Activated CD8-positive, alpha-beta memory T cell treated with anti-CD3 and anti-CD28 coated beads for 4 hours (primary cell): ENCODE results near the gene ZNF304.

ENCODE experiments used
- DNase-seq, 2 donors: peaks; one replicate each; pipeline ENCODE4 v3.0.0-alpha.2; 2020; ENCODE audit warnings: low read depth in 2 of 2

Gene ZNF304

DNA sequence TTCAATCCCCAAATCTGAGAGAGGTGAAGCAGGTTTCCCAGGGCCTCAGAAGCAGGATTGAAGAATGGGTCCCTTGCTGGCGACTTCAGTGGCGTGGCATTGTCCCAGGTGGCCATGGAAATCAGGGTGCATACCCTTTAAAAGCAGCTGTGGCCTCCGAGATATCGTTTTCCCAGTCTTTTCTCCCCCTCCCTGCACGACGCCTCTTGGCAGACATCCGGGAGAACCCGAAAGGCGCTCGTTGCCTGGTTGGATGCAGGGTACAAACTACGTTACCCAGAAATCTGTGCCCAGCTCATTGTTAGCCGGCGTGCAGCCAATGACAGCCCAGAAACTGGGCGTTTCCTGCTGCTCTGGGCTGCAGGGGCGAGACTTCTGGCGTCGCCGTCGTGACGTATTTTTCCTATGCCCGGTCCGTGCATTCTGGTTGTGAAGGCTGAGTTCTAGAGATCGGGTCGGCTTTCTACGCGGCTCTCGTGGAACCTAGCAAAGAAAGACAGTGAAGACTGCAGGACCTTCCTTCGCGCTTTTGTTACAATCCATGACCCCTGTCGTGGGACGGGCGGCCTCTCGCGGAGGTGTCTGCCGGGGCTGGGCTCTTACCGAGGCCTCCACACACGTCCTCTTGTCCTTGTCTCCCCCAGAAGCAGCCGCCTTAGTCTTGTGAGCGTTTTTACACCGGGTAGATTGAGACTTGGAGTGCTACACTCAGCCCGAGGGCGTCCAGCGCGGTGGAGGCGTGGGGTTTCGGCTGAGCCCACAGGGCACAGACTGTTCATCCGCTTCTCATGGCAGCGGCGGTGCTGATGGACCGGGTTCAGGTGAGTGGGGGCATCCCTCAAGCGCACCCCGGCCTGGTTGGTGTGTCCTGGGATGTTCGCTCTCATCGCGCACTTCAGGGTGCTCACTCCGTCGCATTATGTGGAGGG lies at the start of gene ZNF304:
TSS of gene ZNF304 (plus strand) at position 395 of the 929 bp plus-strand sequence. CDS start at position 789, 394 bp downstream.
- DNase-seq = peak; percentile 69 to 74

DNA sequence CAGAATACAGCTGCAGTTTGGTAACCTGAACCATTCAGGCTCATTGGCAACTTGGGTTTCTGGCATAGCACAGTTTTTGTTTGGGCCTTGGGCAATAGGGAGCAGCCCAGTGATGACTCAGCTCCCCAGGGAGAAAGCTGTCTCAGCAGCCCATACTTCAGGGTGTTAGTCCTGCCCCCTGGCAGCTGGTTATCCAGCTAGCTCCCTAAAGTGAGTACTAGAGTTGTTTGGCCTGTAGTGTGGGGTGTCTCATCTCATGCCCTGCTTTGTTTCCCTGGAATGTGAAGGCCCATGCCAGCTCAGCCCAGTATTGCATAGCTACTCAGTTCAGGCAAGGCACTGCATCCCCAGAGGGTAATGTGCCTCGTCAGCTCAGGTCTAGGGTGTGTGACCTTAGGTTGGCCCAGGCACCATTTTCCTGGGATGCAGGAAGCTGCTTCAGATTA lies 49.0 kb upstream of the ZNF304 start:
- DNase-seq = no peak

DNA sequence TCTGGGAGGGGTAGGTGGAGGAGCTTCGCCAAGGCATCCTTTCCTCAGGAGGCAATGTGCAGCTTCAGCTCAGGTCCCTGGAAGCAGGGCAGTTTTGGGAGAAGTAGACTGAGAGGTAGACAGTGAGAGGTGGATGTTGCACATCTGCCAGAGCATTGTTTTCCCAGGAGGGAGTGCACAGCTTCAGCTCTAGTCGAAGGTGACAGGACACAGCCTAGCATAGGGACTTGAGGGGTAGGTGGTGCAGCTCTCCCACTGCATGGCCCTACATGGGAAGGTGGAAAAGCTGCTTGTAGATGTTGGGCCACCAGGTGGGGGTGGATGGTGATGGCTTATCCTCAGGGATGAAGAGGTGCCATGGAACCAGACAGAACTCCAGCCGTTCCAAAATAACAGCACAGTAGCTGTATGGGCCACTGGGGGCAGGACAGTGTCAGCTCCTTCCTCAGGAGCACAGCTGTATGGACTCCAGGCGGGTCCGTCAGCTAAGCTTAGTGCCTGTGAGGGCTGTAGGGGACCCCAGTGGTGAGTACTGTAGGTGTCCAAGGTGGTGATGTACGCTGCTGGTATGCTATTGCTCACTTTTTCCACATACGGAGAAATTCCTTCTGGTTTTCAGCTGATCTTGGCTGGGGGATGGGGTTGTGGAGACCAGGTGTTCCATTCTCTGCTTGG lies 48.2 kb upstream of the ZNF304 start:
- DNase-seq = no peak

DNA sequence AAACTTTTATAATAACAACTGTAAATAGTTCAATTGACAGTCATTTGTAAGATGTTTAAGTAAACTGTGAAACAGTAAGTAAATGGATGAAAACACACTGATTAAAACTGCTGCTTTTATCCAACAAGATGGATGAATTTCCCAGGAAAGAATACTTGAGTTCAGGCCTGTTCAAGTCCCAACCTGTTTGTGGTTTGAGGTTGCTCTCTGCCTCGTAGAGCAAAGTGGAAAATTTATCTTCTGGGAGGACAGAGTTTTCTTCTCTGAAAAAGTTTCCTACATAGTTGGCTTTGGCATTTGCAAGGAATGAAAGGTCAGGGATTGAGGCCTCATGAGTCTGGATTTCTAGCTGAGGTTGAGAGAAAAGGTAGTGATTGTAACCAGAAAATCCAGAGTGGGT lies 46.0 kb upstream of the ZNF304 start:
- no peak for DNase-seq

DNA sequence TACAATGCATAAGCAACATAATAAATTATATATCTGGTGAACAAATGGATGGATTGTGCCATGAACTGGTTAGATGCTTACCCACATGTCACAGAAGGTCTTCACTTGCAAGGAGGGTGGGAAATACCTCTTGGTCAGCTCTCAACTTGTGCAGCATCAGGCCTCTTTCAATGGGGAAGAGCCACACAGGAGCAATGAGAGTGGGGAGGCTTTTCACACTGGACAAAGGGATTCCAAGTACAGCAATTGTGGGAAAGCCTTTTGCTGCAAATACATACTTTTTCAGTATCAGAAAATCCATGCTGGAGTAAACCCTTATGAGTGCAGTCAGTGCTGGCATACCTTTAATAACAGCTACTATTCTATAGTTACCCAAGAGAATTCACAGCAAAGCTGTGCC lies 42.6 kb upstream of the ZNF304 start:
- no peak for DNase-seq

DNA sequence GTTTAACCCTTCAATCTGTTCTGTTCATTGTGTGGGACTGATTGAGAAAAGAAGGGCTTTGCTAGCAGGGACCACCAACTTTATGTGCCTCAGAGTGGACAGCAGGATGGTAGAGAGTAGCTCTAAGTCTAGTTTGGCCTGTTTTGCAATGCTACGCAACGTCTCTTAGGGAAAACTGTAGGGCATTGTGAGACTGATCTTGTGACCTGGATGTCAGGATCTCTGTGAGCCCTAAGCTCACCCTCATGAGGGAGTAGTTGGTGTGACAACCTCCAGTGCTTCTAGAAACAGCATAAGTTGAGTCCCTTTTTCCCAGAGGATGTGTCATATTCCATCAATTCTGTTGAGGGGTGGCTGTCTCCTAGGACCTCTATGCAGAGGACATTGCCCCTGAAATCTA lies 40.3 kb upstream of the ZNF304 start:
- DNase-seq = no peak

DNA sequence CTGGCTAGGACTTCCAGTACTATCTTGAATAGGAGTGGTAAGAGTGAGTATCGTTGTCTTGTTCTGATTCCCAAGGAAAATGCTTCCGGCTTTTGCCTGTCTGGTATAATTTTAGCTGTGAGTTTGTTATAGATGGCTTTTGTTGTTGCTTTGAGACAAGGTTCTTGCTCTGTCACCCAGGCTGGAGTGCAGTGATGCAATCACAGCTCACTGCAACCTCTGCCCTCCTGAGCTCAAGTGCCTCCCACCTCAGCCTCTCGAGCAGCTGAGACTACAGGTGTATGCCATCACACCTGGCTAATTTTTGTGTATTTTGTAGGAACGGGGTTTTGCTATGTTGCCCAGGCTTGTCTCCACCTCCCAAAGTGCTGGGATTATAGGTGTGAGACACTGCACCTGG lies 36.9 kb upstream of the ZNF304 start:
- DNase-seq = no peak

DNA sequence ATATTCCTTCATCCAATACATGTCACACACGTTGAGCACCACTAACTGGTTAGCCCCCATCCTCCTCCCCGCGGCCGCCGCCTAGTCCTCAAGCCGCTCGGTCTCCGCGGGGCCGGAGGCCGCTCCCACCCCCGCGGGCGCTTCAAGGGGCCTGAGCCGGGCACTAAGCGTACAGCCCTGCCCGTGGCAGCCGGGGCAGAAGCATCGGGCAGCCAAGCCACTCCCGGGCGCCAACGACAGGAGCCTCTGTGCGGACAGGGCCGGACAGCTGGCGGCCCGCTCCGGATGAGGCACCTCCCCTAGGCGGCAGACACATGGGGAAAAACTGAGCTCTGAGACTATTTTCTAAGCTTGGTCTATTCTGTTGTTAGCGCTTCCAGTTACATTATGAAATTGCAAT lies 33.6 kb upstream of the ZNF304 start:
- no peak for DNase-seq

DNA sequence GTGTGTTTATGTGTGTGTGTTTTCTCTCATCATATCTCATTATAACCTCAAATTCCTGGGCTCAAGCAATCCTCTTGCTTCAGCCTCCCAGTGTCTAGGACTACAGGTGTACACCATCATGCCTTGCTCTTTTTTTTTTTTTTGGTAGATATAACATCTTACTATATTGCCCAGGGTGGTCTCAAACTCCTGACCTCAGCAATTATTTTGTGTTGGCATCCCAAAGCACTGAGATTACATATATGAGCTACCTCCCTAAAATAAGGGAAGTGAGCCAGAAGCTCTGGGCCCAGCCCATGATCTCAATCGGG lies 31.2 kb upstream of the ZNF304 start:
- DNase-seq = no peak

DNA sequence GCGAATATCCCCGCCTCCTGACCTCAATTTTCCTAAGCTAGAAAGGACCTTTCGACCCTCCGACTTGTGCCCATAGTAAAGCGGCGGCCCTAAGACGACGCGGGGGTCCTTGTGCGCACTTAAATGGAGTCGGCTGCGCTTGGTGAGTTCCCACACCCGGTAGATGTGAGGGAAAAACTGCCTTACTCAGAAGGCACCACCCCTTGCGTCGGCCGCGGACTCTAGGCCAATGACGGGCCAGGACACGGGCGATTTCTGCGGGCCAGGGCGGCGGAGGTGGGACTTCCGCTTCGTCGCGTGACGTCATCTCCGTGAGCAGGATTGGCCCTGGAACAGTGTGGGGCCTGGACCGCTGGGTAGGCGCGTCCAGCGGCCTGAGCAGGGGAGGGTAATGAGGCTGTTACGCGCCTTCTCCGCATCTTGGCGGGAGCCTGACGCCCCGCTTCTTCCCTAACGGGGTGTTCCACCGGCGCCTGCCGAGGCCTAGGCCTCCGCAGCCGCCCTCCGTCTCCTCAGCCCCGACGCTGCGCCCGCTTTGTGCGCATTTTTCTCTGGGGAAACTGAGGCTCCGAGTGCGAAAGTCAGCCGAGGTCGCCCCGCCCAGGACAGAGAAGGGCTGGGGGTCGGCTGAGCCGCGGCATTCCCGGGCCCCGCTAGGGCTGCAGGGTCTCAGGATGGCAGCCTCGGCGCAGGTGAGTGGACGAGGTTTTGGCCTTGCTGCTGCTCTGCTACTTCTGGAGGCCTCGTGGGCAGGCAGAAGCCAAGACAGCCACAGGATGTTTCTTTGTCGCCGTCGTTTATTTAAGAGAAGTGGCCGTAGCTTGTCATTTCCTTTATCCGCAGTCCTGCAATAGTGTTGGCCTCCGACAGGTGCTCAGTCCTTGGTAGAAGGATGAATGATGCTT lies 30.6 kb upstream of the ZNF304 start, which contains the start of gene ZNF543:
TSS of gene ZNF543 (plus strand) at position 293 of the 905 bp plus-strand sequence. CDS start at position 675, 382 bp downstream.
- peak; percentile 84 to 89 for DNase-seq

DNA sequence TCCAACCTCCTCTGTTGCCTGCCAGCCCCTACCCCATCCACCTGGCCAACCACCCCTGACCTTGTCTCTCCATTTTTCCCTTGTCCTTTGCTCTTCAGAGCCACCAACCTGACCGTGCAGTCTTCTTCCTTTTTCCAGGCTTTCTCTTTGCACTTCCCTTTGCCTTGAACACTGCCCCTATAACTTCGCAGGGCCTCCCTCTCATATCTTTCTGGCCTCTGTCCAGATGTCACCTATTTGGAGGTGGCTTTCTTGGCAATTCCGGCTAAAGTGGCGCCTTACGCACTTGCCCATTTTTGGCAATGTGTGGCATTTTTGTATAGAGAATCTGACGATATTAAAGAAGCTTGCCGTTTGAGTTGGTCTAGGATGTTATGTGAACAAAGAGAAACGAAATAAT lies 30.0 kb upstream of the ZNF304 start:
- DNase-seq = no peak

DNA sequence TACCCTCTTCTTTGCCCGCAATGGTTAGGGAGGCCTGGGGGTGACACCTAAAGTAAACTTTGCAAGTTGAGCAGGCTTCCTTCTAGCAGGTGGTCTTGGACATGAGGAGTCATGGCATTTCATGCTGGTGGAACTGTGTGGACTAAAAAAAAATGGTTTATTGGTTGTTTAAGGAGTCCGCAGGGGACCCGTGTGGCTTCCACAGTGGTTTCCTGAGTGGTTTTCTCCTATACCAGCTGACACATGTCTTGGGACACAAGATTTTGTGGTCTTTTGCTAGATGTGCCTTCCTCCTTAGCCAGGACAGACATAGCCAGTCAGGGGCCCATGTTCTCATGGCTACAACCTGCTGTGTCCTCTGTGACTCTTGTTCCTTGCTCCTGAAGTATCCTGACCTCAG lies 29.3 kb upstream of the ZNF304 start:
- no peak for DNase-seq

DNA sequence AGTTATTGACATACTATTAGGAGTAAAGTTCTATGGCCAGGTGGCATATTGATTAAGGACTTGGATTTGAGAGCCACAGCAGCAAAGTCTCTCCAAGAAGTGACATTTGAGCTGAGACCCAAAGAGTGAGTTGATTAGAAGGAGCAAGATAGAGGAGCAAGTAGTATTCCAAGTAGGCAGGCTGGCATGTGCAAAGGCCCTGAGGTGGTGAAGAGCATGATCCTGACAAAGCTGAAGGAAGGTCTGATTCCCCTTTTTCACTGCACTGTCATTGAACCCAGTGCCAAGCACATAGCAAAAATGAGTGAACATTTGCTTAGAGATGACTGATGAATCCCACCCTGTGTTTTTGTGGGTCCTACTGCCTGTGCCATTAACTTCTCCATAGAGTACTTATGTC lies 26.1 kb upstream of the ZNF304 start:
- no peak for DNase-seq

DNA sequence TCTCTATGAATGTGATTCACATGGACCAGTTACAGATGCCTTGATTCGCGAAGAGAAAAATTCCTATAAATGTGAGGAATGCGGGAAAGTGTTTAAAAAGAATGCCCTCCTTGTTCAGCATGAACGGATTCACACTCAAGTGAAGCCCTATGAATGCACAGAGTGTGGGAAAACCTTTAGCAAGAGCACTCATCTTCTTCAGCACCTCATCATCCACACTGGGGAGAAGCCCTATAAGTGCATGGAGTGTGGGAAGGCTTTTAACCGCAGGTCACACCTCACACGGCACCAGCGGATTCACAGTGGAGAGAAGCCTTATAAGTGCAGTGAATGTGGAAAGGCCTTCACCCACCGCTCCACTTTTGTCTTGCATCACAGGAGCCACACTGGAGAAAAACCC lies 23.1 kb upstream of the ZNF304 start:
- no peak for DNase-seq

DNA sequence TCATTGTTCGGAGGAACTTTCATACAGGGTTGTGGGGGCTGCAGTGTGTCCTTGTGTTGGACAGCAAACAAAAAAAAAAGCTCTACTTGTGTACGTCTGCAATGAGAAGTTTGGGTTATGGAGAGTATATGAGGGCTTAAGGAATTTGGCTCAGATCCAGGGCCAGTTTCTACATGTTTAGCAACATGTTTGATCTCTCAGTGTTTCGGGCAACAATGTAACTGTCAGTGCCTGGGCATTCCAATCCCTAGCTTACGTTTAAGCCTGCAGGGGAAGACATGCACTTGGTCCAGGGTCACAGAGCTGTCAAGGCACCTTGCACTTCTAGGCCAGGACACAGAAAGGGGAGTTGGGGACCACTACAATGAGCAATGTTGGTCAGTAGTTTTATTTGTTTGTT lies 16.9 kb upstream of the ZNF304 start:
- DNase-seq = no peak

DNA sequence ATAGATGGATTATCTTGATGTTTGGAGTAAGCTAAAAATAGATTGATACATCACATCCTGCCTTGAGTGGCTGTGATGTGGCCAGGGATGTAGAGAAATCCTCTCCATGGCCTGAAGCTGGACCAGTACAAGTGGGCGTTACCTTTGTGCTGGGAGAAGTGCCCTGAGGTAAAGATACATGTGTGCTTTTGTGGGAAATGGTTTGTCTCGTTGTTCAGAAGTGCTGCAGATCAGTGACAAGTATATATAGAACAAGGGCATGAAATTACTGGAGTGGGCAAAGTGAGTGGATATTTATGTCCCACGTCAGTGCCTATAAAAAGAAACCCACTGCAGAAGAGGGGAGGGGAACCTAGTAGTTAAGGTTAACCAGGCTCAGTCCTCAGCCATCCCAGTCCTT lies 12.2 kb upstream of the ZNF304 start:
- no peak for DNase-seq

DNA sequence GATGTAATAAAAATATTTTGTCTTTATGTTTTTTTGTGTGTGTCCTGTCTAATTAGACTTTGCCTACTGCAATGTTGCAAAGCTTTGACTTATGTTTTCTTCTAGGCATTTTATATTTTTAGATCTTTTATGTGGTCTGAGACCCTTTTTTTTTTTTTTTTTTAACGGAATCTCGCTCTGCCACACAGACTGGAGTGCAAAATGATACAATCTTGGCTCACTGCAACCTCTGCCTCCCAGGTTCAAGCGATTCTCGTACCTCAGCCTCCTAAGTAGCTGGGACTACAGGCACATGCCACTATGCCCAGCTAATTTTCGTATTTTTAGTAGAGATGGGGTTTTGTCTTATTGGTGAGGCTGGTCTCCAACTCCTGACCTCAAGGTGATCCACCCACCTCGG lies 8.5 kb upstream of the ZNF304 start:
- no peak for DNase-seq

DNA sequence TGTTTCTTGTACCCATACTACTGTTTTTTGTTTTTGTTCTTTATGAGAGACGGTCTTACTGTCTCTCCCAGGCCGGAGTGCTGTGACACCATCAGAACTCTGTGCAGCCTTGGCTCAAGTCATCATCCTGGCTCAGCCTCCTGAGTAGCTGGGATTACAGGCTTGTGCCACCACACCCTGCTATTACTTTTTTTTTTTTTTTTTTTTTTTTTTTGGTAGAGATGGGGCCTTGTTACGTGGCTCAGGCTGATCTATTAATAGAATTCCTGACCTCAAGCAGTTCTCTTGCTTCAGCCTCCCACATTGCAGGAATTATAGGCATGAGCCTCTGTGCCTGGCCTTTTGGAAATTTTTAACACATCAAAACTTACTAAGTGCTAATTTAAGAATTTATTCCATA lies 2.9 kb upstream of the ZNF304 start:
- no peak for DNase-seq

DNA sequence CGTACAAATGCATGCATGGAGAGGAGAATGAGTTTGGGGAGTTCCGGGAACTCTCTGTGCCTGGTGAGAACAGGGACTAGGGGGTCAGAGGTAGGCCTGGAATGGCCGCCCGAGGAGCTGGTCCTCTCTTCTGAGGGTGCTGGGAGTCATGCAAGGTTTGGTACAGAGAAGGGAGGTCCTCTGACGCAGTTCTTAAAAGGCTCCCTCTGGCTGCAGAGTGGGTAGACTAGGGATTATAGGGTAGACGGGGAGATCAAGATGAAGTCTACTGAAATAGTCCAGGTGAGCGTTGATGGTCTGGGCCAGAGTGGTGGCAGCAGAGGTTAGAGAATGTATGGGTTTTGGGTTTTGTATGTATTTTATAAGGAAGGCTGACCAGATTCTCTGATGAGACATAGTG lies 796 bp downstream of the ZNF304 start:
- DNase-seq = no peak

DNA sequence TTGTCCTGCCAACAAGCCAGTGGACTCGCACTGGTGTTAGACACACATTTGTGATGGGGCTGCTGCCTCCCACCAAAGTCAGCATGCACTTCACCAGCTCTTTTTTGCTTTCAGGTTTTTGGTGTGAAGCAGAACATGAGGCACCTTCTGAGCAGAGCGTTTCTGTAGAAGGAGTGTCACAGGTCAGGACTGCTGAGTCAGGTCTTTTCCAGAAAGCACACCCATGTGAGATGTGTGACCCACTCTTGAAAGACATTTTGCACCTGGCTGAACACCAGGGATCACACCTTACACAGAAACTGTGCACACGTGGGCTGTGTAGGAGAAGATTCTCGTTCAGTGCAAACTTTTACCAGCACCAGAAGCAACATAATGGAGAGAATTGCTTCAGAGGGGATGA lies 4.8 kb downstream of the ZNF304 start:
- DNase-seq = no peak

DNA sequence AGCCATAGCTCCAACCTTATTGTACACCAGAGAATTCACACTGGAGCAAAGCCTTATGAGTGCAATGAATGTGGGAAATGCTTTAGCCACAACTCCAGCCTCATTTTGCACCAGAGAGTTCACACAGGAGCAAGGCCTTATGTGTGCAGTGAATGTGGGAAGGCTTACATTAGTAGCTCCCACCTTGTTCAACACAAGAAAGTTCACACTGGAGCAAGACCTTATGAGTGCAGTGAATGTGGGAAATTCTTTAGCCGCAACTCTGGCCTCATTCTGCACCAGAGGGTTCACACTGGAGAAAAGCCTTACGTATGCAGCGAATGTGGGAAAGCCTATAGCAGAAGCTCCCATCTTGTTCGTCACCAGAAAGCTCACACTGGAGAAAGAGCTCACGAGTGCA lies 6.3 kb downstream of the ZNF304 start:
- no peak for DNase-seq

DNA sequence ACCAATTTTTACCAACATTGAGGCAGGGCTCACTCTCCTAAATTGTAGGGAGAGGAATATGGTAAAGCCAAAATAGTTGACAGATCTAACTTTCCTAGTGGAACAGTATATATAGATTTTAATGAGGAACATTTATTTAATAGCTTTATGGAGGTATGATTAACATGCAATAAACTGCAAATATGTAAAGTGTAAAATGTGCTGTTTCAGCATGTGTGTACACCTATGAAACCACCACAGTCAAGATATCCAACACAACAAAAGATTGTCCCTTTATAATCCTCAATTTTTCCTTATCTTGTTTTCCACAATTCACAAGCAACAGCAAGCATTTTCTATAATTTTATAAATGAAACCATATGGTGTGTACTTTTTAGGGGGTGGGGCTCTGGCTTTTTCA lies 8.2 kb downstream of the ZNF304 start:
- DNase-seq = no peak
